NT2/D1 (cell line): ENCODE measurements around the gene ADGRA3.

Experiments
- DNase-seq: peaks from one replicate; pipeline ENCODE4 v3.0.0-alpha.2; 2011; ENCODE audit warnings: low read depth, low spot score
- H3K27me3 ChIP-seq: 2 replicates; pipeline ENCODE4 v1.6.0; 2011; ENCODE audit warnings: mild to moderate bottlenecking; ENCODE audit not compliant: insufficient read length, insufficient read depth
- H3K36me3 ChIP-seq: 2 replicates; pipeline ENCODE4 v1.6.1; 2011; ENCODE audit warnings: mild to moderate bottlenecking, low read length, mixed read lengths; ENCODE audit not compliant: insufficient read depth, insufficient read length
- H3K4me1 ChIP-seq: 2 replicates; pipeline ENCODE4 v1.5.1; 2011; ENCODE audit not compliant: insufficient read depth, insufficient read length
- H3K4me3 ChIP-seq: 2 replicates; pipeline ENCODE4 v1.5.1; 2011; ENCODE audit warnings: low read depth; ENCODE audit not compliant: insufficient read length
- H3K9ac ChIP-seq: 2 replicates; pipeline ENCODE4 v1.6.0; 2011; ENCODE audit warnings: low read depth; ENCODE audit not compliant: insufficient read length
- H3K9me3 ChIP-seq: 2 replicates; pipeline ENCODE4 v1.5.1; 2011; ENCODE audit warnings: mild to moderate bottlenecking, low read length; ENCODE audit not compliant: insufficient read depth
- SUZ12 ChIP-seq: IDR thresholded peaks from 2 replicates; pipeline ENCODE4 v1.6.1; 2011; ENCODE audit not compliant: insufficient read length, insufficient read depth; ENCODE audit errors: extremely low read depth
- YY1 ChIP-seq: IDR thresholded peaks from 2 replicates; pipeline ENCODE4 v1.6.1; 2011; ENCODE audit not compliant: insufficient read length, insufficient read depth
- ZNF274 ChIP-seq: IDR thresholded peaks from 2 replicates; pipeline ENCODE4 v1.6.1; 2011; ENCODE audit warnings: mild to moderate bottlenecking, low read depth, low read length

Gene ADGRA3

DNA sequence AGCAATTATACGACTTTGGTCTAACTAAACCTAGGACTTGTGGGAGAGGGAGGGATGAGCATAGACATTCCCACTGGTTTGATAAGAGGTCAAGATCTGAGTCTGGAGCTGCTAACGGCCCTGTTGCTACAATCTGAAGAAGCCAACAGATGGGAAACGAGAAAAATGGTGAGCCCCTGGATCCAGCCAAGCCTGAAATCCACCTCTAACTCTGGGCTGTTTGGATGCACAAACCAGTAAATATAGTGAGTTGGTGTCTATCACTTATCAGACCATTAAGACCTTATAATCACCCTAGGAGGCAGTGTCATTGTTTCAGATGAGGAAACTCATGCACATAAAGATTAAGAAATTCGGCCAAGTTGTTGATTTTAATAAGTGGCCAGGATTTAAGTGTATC is 50.5 kb downstream of the ADGRA3 start:
- no peaks in the 10 kb centered on the region for H3K4me1 ChIP-seq
- no peaks in the 10 kb centered on the region for H3K9me3 ChIP-seq

DNA sequence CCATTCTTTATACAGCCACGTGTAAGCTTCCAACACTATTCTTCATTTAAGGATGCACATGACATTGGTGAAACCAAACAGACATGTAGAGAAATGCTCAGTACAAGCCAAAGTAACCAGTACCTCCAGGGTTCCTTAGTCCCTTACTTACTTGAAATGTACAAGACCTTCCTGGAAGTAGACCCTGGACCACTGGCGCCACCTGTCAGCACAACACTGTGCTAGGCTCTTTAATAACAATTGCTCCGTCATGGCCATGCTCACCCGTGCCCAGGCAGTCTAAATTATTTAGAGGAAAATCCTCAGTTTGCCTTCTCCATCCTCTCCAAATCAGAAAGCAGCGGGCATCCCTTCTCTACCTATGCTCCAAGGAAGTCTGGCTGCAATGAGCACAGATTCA is 52.7 kb downstream of the ADGRA3 start:
- Histone ChIP-seq H3K27me3 (no peaks in the 10 kb centered on the region), H3K36me3 (peaks cover 24% of the 10 kb centered on the region), H3K4me3 (no peak overlapping the region), H3K9ac (no peak overlapping the region), H3K9me3 (no peaks in the 10 kb centered on the region), H3K4me1 (no peaks in the 10 kb centered on the region)
- DNase-seq, result no peak
- TF ChIP-seq ZNF274, result no peak
- no peak for TF ChIP-seq YY1
- TF ChIP-seq SUZ12, result no peak

More for the DNA sequence above, 50.5 kb downstream of the ADGRA3 start:
- no peak for TF ChIP-seq YY1
- TF ChIP-seq ZNF274, result no peak
- TF ChIP-seq SUZ12, result no peak
- peaks cover 29% of the 10 kb centered on the region for H3K36me3 ChIP-seq
- H3K4me3 ChIP-seq, result no peak overlapping the region
- DNase-seq, result no peak
- H3K27me3 ChIP-seq, result no peaks in the 10 kb centered on the region
- H3K9ac ChIP-seq, result no peak overlapping the region

DNA sequence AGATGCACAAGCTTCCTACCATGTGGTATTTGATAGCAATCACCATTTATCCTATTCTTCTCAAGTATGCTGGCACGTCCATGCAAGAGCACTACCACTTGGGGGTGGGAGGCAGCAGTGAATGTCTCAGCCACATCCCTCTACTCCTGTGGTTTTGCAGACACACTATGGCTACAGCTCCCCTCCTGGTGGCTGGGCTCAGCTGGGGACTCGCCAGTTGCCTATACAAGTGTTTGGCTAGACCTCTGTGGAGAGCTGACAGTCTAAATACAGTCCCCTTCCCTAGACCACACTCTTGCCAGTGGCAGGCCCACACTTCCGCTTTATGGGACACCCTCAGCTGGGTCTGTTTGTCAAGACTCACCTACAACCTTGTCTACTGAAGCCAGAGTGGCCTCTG is 53.2 kb downstream of the ADGRA3 start:
- H3K9me3 ChIP-seq, result no peaks in the 10 kb centered on the region
- no peak overlapping the region for H3K9ac ChIP-seq
- peaks cover 24% of the 10 kb centered on the region for H3K36me3 ChIP-seq
- no peak for TF ChIP-seq ZNF274
- no peak for TF ChIP-seq SUZ12
- no peak for TF ChIP-seq YY1
- no peak overlapping the region for H3K4me3 ChIP-seq
- no peaks in the 10 kb centered on the region for H3K4me1 ChIP-seq
- no peaks in the 10 kb centered on the region for H3K27me3 ChIP-seq
- DNase-seq, result no peak

DNA sequence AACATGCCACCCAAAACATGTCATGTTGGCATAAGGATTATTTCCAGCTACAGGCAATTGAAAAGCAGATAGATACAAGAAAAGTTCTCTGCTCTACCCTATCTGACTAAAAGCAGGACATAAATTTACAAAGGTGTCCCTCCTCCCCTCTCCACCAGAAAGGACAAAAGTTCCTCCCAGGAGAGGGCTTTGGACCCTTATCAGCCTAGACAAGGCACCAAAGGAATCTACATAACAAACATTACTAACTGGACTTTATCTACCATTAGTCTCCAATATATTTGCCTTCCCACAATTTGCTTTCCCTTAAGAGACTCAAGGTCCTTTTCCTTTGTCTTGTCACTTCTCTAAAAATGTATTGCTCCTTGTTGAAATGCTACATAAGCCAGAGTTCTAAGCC is 55.6 kb downstream of the ADGRA3 start:
- H3K9me3 ChIP-seq, result no peaks in the 10 kb centered on the region
- H3K27me3 ChIP-seq, result no peaks in the 10 kb centered on the region
- H3K4me1 ChIP-seq, result no peaks in the 10 kb centered on the region
- no peak for TF ChIP-seq ZNF274
- no peak for TF ChIP-seq SUZ12
- no peak for TF ChIP-seq YY1
- no peak for DNase-seq
- H3K9ac ChIP-seq, result no peak overlapping the region
- H3K36me3 ChIP-seq, result peaks cover 27% of the 10 kb centered on the region
- H3K4me3 ChIP-seq, result no peak overlapping the region

DNA sequence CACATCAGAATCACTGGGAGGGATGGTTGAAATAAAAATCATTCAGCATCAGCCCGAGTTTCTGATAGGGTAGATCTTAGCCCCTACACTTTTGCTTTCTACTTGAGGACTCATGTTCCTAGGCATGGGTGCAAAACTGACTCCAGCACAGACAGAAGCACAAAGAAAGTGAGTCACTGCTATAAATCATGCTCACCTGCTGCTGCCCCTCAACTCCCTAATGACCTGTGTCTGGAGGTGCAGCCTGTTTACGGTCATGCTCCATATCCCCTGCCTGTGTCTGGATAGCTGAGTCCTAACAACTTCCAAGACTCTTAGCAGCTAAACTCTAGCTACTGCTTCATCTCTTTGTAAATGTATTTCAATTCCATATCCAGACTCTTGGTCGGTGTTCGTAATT is 57.8 kb downstream of the ADGRA3 start:
- Histone ChIP-seq H3K36me3 (peaks cover 24% of the 10 kb centered on the region), H3K4me3 (no peak overlapping the region), H3K4me1 (no peaks in the 10 kb centered on the region), H3K9me3 (no peaks in the 10 kb centered on the region), H3K27me3 (no peaks in the 10 kb centered on the region), H3K9ac (no peak overlapping the region)
- no peak for DNase-seq
- TF ChIP-seq SUZ12, result no peak
- TF ChIP-seq YY1, result no peak
- no peak for TF ChIP-seq ZNF274

DNA sequence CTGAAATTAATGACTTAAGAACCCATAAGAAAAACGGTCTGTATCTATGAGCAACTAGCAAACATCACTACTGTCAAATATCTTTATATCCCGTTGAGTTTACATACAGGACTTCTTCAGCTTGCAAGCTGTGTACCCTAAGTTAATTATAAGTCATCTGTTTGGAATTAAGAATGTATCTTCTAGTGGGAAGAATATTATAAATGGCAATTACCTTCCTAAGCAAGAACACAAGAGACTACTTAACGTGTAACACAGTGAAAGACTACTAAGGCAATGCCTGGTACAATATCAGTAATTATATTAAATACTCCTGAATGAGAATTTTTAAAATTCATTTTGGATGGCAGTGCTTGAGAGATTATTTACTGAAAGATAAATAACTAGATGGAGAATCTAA is 58.5 kb downstream of the ADGRA3 start:
- DNase-seq, result no peak
- no peak overlapping the region for H3K4me3 ChIP-seq
- H3K9ac ChIP-seq, result no peak overlapping the region
- peaks cover 20% of the 10 kb centered on the region for H3K36me3 ChIP-seq
- no peaks in the 10 kb centered on the region for H3K4me1 ChIP-seq
- no peaks in the 10 kb centered on the region for H3K9me3 ChIP-seq
- TF ChIP-seq YY1 (no peak), ZNF274 (no peak), SUZ12 (no peak)
- H3K27me3 ChIP-seq, result no peaks in the 10 kb centered on the region

DNA sequence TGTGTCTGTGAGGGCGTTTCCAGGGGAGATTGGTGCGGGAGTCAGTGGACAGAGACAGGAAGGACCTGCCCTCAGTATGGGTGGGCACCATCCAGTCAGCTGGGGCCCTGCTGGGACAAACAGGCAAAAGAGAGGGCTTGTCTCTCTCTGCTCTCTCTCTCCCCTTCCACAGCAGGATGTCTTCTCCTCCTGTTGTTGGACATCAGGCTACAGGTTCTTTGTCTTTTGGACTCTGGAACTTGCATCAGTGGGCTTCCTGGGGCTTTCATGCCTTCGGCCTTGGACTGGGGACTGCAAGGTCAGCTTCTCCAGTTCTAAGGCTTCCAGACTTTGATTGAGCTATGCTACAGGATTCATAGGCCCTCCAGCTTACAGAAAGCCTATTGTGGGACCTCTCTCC is 59.6 kb downstream of the ADGRA3 start:
- H3K4me1 ChIP-seq, result no peaks in the 10 kb centered on the region
- TF ChIP-seq ZNF274 (no peak), YY1 (no peak), SUZ12 (no peak)
- no peak for DNase-seq

More for the DNA sequence above, 59.6 kb downstream of the ADGRA3 start:
- no peak overlapping the region for H3K4me3 ChIP-seq
- H3K9ac ChIP-seq, result no peak overlapping the region
- H3K27me3 ChIP-seq, result no peaks in the 10 kb centered on the region
- H3K9me3 ChIP-seq, result no peaks in the 10 kb centered on the region
- peaks cover 28% of the 10 kb centered on the region for H3K36me3 ChIP-seq
